Activated T-cell treated with anti-CD3 and anti-CD28 coated beads, Interleukin-2, amount 50 U/mL, for 4 hours (primary cell): ENCODE measurements around the gene SF3B3. TPM values are rescaled to one million over a fixed set of nuclear protein-coding genes. Genes with fewer than 3 reads are reported as not detected.

Source experiments
- ATAC-seq, 2 donors: fragments of 200-7000 bp; cut with Tn5 transposase; one replicate each; pipeline ENCODE4 v1.10.0; 2021
- DNase-seq: peaks from one replicate; pipeline ENCODE4 v3.0.0-alpha.2; 2020
- H3K27me3 Mint-ChIP-seq: one replicate; pipeline ENCODE4 v1.8.0; 2021; ENCODE audit warnings: low read depth, mixed read lengths
- H3K36me3 Mint-ChIP-seq: one replicate; pipeline ENCODE4 v1.8.0; 2022; ENCODE audit warnings: mixed read lengths; ENCODE audit not compliant: insufficient read depth
- H3K4me1 Mint-ChIP-seq: one replicate; pipeline ENCODE4 v1.8.0; 2021; ENCODE audit warnings: low read depth, mixed read lengths
- H3K4me3 Mint-ChIP-seq: one replicate; pipeline ENCODE4 v1.8.0; 2021; ENCODE audit warnings: mild to moderate bottlenecking, moderate library complexity, mixed read lengths
- H3K9me3 Mint-ChIP-seq: one replicate; pipeline ENCODE4 v1.8.0; 2021; ENCODE audit warnings: mixed read lengths
- total RNA-seq, 3 donors: library from RNA; stranded (reverse); gene quantifications; one replicate each; pipeline ENCODE4 v1.2.1, GENCODE V29; 2021

SF3B3 gene
- 100 to 1,000 TPM; 647 to 745 (median 710) TPM for total RNA-seq

DNA sequence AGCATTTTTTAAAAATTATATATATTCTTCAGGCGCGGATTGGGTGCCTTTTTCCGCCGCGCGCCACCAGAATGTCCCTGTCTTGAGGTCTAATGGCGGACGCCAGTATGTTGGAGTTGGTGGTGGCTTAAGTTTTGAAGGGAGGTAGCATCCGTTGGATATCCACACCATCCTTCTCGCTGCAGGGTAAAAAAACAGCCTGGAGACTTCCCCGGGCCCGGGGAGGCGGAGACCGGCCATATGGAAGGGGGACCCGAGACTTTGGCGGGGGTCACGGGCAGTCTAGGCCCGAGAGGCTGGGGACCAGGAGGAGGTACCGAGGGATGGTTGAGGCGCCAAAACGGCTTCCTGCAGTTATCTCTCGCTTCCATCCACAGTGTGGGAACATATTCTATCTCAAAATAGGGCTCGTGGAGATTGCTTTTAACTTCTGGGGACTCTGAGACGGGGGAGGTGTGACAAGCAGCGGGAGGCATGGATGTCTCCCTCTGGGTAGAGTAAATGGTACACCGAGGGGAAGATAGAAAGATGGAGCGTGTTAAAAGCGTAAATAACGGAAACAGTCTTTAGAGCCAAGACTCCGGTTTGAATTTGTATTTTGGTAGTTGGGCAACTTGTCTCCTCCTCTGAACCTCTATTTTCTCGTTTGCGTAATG is at the start of gene SF3B3:
Gene SF3B3, plus strand, starts transcription at position 74 of the 656 bp plus-strand sequence. CDS start 2,841 bp downstream, outside the sequence.
- Mint-ChIP-seq H3K9me3 (no peaks in the 10 kb centered on the region), H3K36me3 (peaks cover 30% of the 10 kb centered on the region), H3K4me3 (peak within 1 kb of the TSS; percentile 99), H3K4me1 (peaks cover 54% of the 10 kb centered on the region), H3K27me3 (no peaks in the 10 kb centered on the region)
- peak; percentile 65 for DNase-seq
- peak; percentile 57 to 58 for ATAC-seq

DNA sequence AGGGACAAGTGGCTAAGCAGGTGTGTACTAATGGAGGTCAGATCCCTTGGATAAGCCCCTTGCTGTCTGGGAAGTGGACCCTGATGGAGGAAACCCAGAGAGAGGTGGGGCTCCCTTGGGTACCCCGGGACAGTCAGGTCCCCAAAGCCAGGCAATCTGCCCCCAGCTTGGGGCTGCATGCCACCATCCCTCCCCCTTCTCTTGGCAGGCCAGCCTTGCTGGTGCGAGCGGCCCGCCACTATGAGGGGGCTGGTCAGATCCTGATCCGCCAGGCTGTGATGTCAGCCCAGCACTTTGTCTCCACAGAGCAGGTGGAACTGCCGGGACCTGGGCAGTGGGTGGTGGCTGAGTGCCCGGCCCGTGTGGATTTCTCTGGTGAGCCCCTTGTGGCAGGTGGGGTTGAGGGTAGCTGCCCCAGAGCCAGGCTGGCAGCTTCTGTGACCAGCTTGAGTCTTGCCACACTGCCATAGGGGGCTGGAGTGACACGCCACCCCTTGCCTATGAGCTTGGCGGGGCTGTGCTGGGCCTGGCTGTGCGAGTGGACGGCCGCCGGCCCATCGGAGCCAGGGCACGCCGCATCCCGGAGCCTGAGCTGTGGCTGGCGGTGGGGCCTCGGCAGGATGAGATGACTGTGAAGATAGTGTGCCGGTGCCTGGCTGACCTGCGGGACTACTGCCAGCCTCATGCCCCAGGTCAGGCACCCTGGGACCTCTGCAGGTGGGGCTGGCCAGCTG is 49.1 kb upstream of the SF3B3 start:
- ATAC-seq = no peak
- Mint-ChIP-seq H3K4me1 (peaks cover 13% of the 10 kb centered on the region), H3K4me3 (no peak overlapping the region), H3K9me3 (no peaks in the 10 kb centered on the region), H3K36me3 (peaks cover 2% of the 10 kb centered on the region), H3K27me3 (no peaks in the 10 kb centered on the region)
- no peak for DNase-seq

DNA sequence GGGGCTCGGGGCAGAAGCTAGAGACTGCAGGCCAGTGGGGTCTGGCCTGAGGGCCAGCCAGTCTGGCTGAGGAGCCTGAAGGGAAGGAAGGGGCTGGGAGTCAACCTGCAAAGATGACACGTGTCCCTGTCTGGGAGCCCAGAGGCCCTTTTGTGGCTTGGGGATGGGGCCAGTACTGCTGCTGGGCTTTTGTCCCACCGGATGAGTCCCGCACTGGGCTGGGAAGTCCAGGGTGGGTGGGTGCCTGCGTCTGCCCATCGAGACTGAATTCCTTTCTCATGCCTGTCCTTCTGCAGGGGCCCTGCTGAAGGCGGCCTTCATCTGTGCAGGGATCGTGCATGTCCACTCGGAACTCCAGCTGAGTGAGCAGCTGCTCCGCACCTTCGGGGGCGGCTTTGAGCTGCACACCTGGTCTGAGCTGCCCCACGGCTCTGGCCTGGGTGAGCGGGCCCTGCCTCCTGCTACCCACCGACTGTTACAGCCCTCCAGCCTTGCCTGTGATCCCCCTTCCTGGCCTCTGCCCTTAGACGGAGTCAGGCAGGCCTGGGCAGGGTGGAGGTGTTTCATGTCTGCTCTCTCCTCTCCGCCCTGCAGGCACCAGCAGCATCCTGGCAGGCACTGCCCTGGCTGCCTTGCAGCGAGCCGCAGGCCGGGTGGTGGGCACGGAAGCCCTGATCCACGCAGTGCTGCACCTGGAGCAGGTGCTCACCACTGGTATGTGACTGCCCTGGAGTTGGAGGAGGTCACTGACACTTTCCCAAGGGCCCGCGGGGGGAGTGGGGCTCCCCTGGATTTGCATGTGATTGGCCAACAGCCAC is 48.4 kb upstream of the SF3B3 start:
- ATAC-seq = no peak
- no peak for DNase-seq
- peaks cover 13% of the 10 kb centered on the region for H3K4me1 Mint-ChIP-seq

DNA sequence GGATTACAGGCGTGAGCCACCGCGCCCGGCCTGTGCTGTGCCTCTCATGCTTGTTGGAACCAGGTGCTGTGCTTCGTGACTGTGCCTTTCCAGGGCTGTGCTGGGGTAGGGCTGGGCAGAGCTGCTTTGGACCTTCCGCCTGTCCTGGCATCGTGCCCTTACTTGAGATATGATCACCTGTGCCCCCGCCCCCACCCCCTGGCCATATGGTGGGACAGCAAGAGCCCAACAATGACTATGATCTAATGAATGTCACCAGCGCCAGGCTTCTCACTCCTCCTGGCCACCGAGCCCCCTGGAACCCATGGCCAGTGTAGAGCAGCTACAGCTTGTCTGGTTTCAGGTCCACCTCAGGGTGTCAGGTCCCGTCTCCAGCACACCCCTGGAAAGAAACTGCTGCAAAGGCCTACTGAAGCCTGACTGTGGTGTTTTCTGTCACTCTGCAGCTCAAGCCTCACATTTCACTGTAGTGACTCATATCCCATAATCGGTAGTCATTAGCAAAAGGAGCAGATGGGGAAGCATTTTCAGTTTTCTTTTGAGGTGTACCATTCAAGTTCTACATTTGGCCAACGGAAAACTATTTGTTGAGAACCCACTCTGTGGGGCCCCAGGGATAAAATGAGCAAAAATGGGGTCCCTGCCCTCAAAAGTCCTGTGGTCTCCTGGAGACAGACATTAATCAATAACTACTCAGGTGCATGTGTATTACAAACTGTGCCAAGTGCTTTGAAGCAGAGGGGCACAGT is 47.2 kb upstream of the SF3B3 start:
- Mint-ChIP-seq H3K4me1 (peaks cover 13% of the 10 kb centered on the region), H3K36me3 (peaks cover 2% of the 10 kb centered on the region), H3K9me3 (no peaks in the 10 kb centered on the region), H3K27me3 (no peaks in the 10 kb centered on the region), H3K4me3 (peak overlapping the region; percentile 4)
- DNase-seq (no peak), ATAC-seq (peak; percentile 94)

More for the DNA sequence above, 48.4 kb upstream of the SF3B3 start:
- Mint-ChIP-seq H3K27me3 (no peaks in the 10 kb centered on the region), H3K4me3 (no peak overlapping the region), H3K9me3 (no peaks in the 10 kb centered on the region), H3K36me3 (peaks cover 2% of the 10 kb centered on the region)

DNA sequence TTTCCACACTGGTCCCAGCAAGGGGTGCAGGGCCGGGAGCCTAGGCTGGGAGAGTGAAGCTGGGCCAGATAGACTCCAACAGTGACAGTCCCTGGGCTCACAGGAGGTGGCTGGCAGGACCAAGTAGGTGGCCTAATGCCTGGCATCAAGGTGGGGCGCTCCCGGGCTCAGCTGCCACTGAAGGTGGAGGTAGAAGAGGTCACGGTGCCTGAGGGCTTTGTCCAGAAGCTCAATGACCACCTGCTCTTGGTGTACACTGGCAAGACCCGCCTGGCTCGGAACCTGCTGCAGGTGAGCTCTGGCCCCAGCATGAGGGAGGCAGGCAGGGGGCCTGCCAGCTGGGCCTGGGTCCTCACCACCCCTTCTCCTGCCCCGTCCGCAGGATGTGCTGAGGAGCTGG is 45.4 kb upstream of the SF3B3 start:
- DNase-seq (no peak), ATAC-seq (no peak)
- H3K36me3 Mint-ChIP-seq = peaks cover 7% of the 10 kb centered on the region
- H3K4me3 Mint-ChIP-seq = no peak overlapping the region
- H3K4me1 Mint-ChIP-seq = peaks cover 13% of the 10 kb centered on the region
- H3K9me3 Mint-ChIP-seq = no peaks in the 10 kb centered on the region
- no peaks in the 10 kb centered on the region for H3K27me3 Mint-ChIP-seq

DNA sequence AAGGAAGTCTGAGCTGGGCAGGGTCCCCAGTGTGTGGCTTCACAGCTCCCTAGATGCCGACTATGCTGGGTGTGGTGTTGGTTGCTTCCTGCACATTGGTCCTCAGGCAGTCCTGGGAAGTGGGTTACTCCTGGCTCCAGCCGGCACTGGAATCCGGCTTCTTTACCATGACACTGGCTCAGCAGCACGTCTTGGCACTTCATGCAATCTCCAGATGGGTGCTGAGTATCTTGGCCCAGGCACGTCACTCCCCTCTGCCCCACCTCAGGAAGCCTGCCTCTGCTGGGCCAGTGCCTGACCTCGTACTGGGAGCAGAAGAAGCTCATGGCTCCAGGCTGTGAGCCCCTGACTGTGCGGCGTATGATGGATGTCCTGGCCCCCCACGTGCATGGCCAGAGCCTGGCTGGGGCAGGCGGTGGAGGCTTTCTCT is 44.7 kb upstream of the SF3B3 start:
- Mint-ChIP-seq H3K4me1 (peaks cover 13% of the 10 kb centered on the region), H3K9me3 (no peaks in the 10 kb centered on the region), H3K36me3 (peaks cover 10% of the 10 kb centered on the region), H3K4me3 (no peak overlapping the region), H3K27me3 (no peaks in the 10 kb centered on the region)
- DNase-seq = no peak
- ATAC-seq = no peak

DNA sequence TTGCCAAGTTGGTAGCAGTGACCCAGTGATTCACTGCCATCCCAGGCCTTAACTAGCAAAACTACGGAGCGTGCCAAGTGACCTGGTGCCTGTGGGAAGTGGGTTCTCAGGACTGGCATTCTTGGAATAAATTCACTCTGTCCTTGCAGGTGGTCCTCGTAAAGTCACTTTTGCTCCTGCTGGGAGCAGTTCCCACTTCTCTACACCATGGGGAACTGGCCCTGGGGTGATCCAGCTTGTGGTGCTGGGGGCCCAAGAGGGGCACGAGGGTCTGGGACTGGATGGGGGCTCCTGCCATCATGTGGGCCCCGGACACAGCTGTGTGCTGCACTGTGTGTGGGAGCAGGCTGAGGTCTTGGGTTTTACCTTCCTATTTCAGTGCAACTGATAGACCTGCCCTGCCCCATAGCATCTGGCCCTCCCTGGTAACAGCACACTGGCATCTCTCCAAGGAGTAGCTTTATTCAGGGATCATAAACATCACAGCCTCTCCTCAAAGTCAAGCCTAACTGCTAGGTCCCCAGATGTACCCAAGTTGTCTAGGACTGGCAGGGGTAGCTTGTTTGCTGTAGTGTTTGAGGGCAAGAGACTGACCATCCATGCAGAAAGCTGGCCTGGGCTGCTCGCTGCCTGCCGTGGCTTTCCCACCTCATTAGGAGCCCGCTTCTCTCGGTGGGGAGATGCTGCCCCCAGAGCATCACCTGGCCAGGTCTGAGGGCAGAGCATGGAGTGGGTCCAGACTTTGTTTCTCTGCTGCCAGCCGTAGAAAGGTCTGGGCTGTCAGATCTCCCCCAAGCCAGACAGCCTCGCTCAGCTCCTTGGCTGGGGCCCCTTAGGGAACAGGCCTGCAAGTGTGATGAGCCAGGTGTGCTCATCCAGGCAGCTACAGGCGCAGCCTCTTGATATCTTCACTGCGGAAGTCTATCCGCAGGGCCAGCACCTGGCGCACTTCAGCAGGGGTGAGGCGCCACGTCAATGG is 43.2 kb upstream of the SF3B3 start:
- ATAC-seq (no peak), DNase-seq (no peak)
- Mint-ChIP-seq H3K27me3 (no peaks in the 10 kb centered on the region), H3K36me3 (peaks cover 10% of the 10 kb centered on the region), H3K4me1 (peaks cover 13% of the 10 kb centered on the region), H3K4me3 (no peak overlapping the region), H3K9me3 (no peaks in the 10 kb centered on the region)

DNA sequence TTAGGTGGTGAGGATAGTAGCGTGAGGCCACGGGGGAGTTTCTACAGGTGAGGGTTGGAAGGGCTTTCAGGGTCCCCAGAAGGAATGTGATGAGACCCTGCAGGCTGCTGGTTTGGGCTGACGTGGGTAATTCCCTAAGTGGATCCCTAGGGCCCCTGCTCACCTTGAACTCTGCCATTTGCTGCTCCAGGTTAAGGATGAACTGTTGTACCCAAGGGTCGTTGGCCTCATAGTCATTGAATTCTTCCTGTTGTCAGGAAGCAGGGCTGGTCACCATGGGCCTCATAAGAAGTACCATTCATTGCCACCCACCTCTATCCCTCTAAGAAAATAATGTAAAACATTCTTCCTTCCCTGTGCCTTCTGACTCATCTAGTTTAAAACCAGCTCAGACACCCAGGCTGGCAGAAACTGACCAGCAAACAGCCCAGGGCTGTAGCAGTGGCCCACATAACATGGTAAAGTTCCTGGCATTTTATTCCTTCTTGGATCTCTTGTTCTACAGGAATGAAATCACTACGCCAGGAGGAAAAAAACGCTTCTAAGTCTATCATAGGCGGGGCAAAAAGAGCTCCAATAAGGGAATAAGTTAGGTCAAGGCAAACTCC is 41.6 kb upstream of the SF3B3 start:
- Mint-ChIP-seq H3K27me3 (no peaks in the 10 kb centered on the region), H3K9me3 (no peaks in the 10 kb centered on the region)
- ATAC-seq = no peak

DNA sequence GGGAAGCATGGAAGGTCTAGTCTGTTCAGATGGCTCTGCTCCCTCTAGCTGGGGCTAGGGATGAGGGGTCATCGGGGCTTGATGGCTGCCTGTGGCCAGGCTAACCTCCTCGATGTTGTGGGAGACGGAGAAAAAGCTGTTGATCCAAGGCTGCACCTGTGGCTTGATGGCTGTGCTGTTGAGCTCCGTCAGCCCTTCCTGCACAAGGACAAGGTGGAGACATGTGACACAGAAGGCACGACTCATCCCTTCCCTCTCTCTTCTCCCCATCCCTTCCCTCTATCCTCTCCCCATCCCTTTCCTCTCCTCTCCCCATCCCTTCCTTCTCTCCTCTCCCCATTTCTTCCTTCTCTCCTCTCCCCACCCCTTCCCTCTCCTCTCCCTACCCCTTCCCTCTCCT is 41.0 kb upstream of the SF3B3 start:
- Mint-ChIP-seq H3K36me3 (peaks cover 10% of the 10 kb centered on the region), H3K4me1 (peaks cover 2% of the 10 kb centered on the region), H3K4me3 (no peak overlapping the region), H3K27me3 (no peaks in the 10 kb centered on the region), H3K9me3 (no peaks in the 10 kb centered on the region)
- ATAC-seq (no peak), DNase-seq (no peak)

More for the DNA sequence above, 41.6 kb upstream of the SF3B3 start:
- H3K4me1 Mint-ChIP-seq = peaks cover 7% of the 10 kb centered on the region
- H3K4me3 Mint-ChIP-seq = no peak overlapping the region
- DNase-seq = no peak
- peaks cover 10% of the 10 kb centered on the region for H3K36me3 Mint-ChIP-seq

DNA sequence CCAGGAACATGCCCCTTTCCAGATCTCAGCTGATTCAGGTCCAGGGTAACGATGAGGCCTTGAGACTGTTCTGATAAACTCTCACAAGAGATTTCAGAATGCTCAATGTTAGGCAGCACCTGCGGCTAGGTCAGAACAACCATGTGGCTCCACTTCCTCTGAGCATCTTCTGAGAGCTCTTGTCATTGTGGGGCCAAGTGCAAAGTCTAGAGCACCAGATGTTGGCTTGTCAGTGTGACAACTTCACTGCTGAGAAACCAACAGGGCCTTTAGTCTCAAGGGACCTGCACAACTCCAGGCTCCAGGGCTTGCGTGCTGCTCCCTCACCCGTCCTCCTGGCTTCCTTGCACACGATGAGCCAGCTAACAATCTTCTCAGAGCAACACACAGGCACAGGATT is 40.2 kb upstream of the SF3B3 start:
- Mint-ChIP-seq H3K4me3 (no peak overlapping the region), H3K9me3 (no peaks in the 10 kb centered on the region), H3K4me1 (no peaks in the 10 kb centered on the region), H3K27me3 (no peaks in the 10 kb centered on the region), H3K36me3 (peaks cover 10% of the 10 kb centered on the region)
- no peak for DNase-seq
- ATAC-seq = no peak

DNA sequence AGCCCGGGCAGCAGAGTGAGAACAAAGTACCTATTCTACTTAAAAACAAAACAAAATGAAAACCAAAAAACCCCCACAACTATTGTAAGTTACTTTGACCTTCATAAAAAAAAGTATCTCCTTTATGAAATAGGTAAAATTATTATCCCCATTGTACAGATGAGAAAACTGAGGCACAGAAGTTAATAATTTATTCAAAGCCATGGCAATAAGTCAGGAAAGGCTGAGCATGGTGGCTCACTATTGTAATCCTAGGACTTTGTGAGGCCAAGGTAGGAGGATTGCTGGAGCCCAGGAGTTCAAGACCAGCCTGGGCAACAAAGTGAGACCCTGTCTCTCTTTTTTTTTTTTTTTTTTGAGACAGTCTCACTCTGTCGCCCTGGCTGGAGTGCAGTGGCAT is 38.7 kb upstream of the SF3B3 start:
- H3K27me3 Mint-ChIP-seq = no peaks in the 10 kb centered on the region
- no peak for DNase-seq
- no peaks in the 10 kb centered on the region for H3K4me1 Mint-ChIP-seq
- ATAC-seq = no peak
- no peaks in the 10 kb centered on the region for H3K9me3 Mint-ChIP-seq
- peaks cover 12% of the 10 kb centered on the region for H3K36me3 Mint-ChIP-seq
- no peak overlapping the region for H3K4me3 Mint-ChIP-seq

DNA sequence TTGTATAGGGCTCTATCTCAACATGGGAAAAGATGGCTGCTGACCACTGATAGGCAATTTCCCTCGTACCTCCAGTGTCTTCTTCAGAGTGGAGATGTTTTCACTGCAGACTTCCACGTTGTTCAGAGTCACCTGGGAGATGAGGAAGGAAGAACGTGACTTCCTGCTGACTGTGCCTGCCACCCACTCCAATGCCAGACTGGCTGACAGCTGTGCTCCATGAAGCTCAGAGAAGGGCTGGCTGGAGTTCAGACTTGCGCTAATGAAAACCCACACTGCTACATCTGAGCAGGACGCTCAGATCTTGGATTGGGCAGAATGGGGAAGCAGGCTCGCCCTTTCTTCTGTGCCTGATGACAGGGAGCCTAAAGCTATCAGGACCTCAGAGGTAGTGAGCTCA is 33.4 kb upstream of the SF3B3 start:
- Mint-ChIP-seq H3K4me3 (no peak overlapping the region), H3K36me3 (peaks cover 24% of the 10 kb centered on the region), H3K9me3 (no peaks in the 10 kb centered on the region), H3K27me3 (no peaks in the 10 kb centered on the region), H3K4me1 (peaks cover 2% of the 10 kb centered on the region)
- ATAC-seq (no peak), DNase-seq (no peak)

DNA sequence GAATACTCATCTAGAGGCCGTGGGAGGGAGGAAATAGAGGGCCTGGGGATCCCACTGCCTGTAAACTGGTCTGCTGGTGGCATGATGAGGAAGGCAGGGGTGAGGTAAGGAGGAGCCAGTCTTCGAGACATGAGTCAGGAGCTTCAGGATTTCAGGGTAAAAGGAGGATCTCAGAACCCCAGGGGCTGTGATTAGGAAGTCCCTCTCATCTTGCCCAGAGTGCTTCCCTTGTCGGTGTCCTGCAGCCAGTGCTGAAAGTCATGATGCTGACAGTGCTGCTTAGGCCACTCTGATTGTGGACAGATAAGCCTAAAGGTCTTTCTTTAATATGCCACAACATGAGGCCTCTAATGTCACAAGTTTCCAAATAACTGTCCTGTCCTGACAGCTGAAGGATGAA is 29.8 kb upstream of the SF3B3 start:
- ATAC-seq (no peak), DNase-seq (no peak)
- Mint-ChIP-seq H3K4me3 (no peak overlapping the region), H3K27me3 (no peaks in the 10 kb centered on the region), H3K36me3 (peaks cover 30% of the 10 kb centered on the region), H3K4me1 (peaks cover 2% of the 10 kb centered on the region), H3K9me3 (no peaks in the 10 kb centered on the region)
